Panc1 (cell line): ENCODE data around the gene NT5DC3. TPM values are rescaled to one million over a fixed set of nuclear protein-coding genes. Genes with fewer than 3 reads are reported as not detected.

Source experiments
- ATAC-seq: fragments of 200-7000 bp; cut with Tn5 transposase; 2 replicates; pipeline ENCODE4 v1.9.1; 2020; ENCODE audit warnings: mild to moderate bottlenecking, moderate library complexity
- Bru-seq: library from RNA; stranded (reverse); fragments of 400-500 nt; gene quantifications from one replicate; lab custom pipeline; 2021; lab: Mats Ljungman, UMichigan
- BruChase-seq, 2 experiments: library from RNA; stranded (reverse); fragments of 400-500 nt; gene quantifications; one replicate each; lab custom pipeline; 2021; lab: Mats Ljungman, UMichigan
- BruUV-seq: library from RNA; stranded (reverse); fragments of 400-500 nt; replicated peaks from 2 replicates; lab custom pipeline; 2021; lab: Mats Ljungman, UMichigan
- CTCF ChIA-PET: fragments of 300-600 bp; sonication (Branson Sonifier 250); formaldehyde crosslinking; loops from one replicate; lab custom pipeline; 2022; ENCODE audit warnings: antibody characterized with exemption; lab: Charles Lee
- POLR2A ChIA-PET: fragments of 300-600 bp; sonication (Branson Sonifier 250); formaldehyde crosslinking; loops from one replicate; lab custom pipeline; 2022; ENCODE audit warnings: antibody characterized with exemption; lab: Charles Lee
- DNase-seq: peaks from one replicate; pipeline ENCODE4 v3.0.0-alpha.2; 2010; ENCODE audit warnings: low read depth, low spot score
- H3K27ac ChIP-seq: 2 replicates; pipeline ENCODE4 v1.5.1; 2011; ENCODE audit warnings: mild to moderate bottlenecking, low read length, inconsistent platforms
- H3K27me3 ChIP-seq: fragments of 200-500 bp; sonication (Bioruptor generic); 2 replicates; pipeline ENCODE4 v1.6.0; 2014; ENCODE audit warnings: low read length, inconsistent platforms; ENCODE audit not compliant: control insufficient read depth, insufficient read depth
- H3K36me3 ChIP-seq: fragments of 200-500 bp; sonication (Bioruptor generic); 2 replicates; pipeline ENCODE4 v1.5.1; 2014; ENCODE audit warnings: inconsistent platforms, mild to moderate bottlenecking, low read length, moderate library complexity; ENCODE audit not compliant: control insufficient read depth, insufficient read depth
- H3K4me1 ChIP-seq: 2 replicates; pipeline ENCODE4 v1.5.1; 2011; ENCODE audit warnings: inconsistent platforms, mild to moderate bottlenecking, low read length, moderate library complexity; ENCODE audit not compliant: control insufficient read depth, insufficient read depth
- H3K4me3 ChIP-seq, 2 experiments: 2 replicates each; pipeline ENCODE4 v1.5.1; 2011 to 2012; ENCODE audit warnings: low read depth in 2 of 2, low read length in 2 of 2, mild to moderate bottlenecking in 2 of 2, inconsistent platforms in 1 of 2, moderate library complexity in 1 of 2
- H3K9me3 ChIP-seq: fragments of 200-500 bp; sonication (Bioruptor generic); 2 replicates; pipeline ENCODE4 v1.5.1; 2014; ENCODE audit warnings: low read depth, mild to moderate bottlenecking, inconsistent platforms, low read length, moderate library complexity; ENCODE audit not compliant: control insufficient read depth, insufficient read depth
- CTCF ChIP-seq: fragments of 450-650 bp; IDR thresholded peaks from 2 replicates; pipeline ENCODE4 v1.5.1; 2017; ENCODE audit warnings: mild to moderate bottlenecking
- POLR2AphosphoS5 ChIP-seq: IDR thresholded peaks from 2 replicates; pipeline ENCODE4 v1.6.1; 2012; ENCODE audit warnings: mild to moderate bottlenecking, low read depth, low read length, moderate library complexity
- REST ChIP-seq, 2 experiments: IDR thresholded peaks; 2 replicates each; pipeline ENCODE4 v1.6.1; 2011 to 2012; ENCODE audit warnings: low read depth in 2 of 2, control low read depth in 1 of 2, low read length in 1 of 2, mild to moderate bottlenecking in 1 of 2, moderate library complexity in 1 of 2; ENCODE audit not compliant: insufficient read depth in 1 of 2
- SIN3A ChIP-seq: IDR thresholded peaks from 2 replicates; pipeline ENCODE4 v1.6.1; 2012; ENCODE audit warnings: low read depth, mild to moderate bottlenecking, low read length, moderate library complexity, borderline replicate concordance; ENCODE audit not compliant: insufficient read depth
- TCF7L2 ChIP-seq: IDR thresholded peaks from 2 replicates; pipeline ENCODE4 v1.6.1; 2011; ENCODE audit warnings: mild to moderate bottlenecking, low read depth, low read length, inconsistent platforms
- in situ Hi-C: cut with HindIII; loops from 2 replicates; pipeline ENCODE4 v1.10.0; 2016; ENCODE audit warnings: low sequenced_read_pairs, low pct_unique_long_range_greater_than_20kb
- intact Hi-C: fragments of 100-400 bp; cut with micrococcal nuclease; formaldehyde crosslinking; loops from one replicate; pipeline ENCODE4 v1.10.0; 2022; ENCODE audit not compliant: unreplicated experiment
- long read RNA-seq: library from polyadenylated mRNA; unstranded; transcript quantifications from one replicate; pipeline ENCODE4 v2.0.0, GENCODE V29; 2021; ENCODE audit not compliant: unreplicated experiment
- polyA plus RNA-seq: library from polyadenylated mRNA; unstranded; fragments of >200 nt; gene quantifications from one replicate; pipeline ENCODE4 v1.2.1, GENCODE V29; 2012; ENCODE audit warnings: missing spikeins; ENCODE audit not compliant: insufficient read length
- total RNA-seq: library from RNA; stranded (reverse); gene quantifications from one replicate; pipeline ENCODE4 v1.2.1, GENCODE V29; 2021; ENCODE audit not compliant: unreplicated experiment

NT5DC3 gene
- total RNA-seq (24.9 TPM), Bru-seq, nascent RNA (percentile 90 among the genes with signal in this experiment), BruChase-seq, experiment 1, labeled RNA remaining after a 2-hour chase (percentile 89 among the genes with signal in this experiment), BruChase-seq, experiment 2, labeled RNA remaining after a 6-hour chase (percentile 88 among the genes with signal in this experiment)
- polyA plus RNA-seq: 5.7 TPM
- long read RNA-seq, partial matches to known transcripts: 4 of 17 reads
- long read RNA-seq, other reads (novel, unspliced or antisense): 13 of 17 reads

- Histone ChIP-seq H3K9me3 (no peaks in the 10 kb centered on the region), H3K4me3 (peak within 1 kb of the TSS; percentile 91 to 98), H3K36me3 (no peaks in the 10 kb centered on the region; the same call in none of the 2 replicates), H3K27me3 (no peaks in the 10 kb centered on the region), H3K27ac (peak within 1 kb of the TSS; percentile 86), H3K4me1 (peaks cover 25% of the 10 kb centered on the region)
- ChIA-PET CTCF (interaction anchor here (0.6 kb wide), 2 partner anchors 24 to 65 kb away, joined by 5 to 9 read pairs; no protein-coding TSS in a partner anchor), POLR2A (interaction anchor here (1.0 kb wide), 1 partner anchor 89 kb away, joined by 6 read pairs; the partner anchor contains the start of gene HSP90B1)
- peak; percentile 89 for ATAC-seq
- peak; percentile 84; the same call in 1 of the 2 replicates for TF ChIP-seq SIN3A
- TF ChIP-seq POLR2AphosphoS5: peak; percentile 86
- TF ChIP-seq CTCF: peak; percentile 10; the same call in 1 of the 2 replicates
- no peak for TF ChIP-seq REST (IDR thresholded peaks at IDR 0.05; ENCODE audit: insufficient read depth in 1 of 2, low read depth in 2 of 2, low read length in 1 of 2)
- no peak for TF ChIP-seq TCF7L2
- in situ Hi-C loops (no loop called here), intact Hi-C loops (no loop called here)
- no peak for DNase-seq
- no TSS peak for BruUV-seq
Measured at GRCh38 chr12:103840876-103841689, at the start of gene NT5DC3. Gene NT5DC3, minus strand, starts transcription at chr12:103841234. Its CDS starts 78 bp downstream, at chr12:103841156.

GRCh38 chr12:103887738-103888137, 46.7 kb upstream of the NT5DC3 start:
- TF ChIP-seq CTCF (no peak), SIN3A (no peak), REST (IDR thresholded peaks at IDR 0.05; ENCODE audit: insufficient read depth in 1 of 2, low read depth in 2 of 2, low read length in 1 of 2) (no peak), TCF7L2 (no peak), POLR2AphosphoS5 (no peak)
- intact Hi-C loops: no loop called here
- H3K36me3 ChIP-seq: no peaks in the 10 kb centered on the region
- ATAC-seq: no peak
- no peaks in the 10 kb centered on the region for H3K9me3 ChIP-seq
- no TSS peak for BruUV-seq
- no peaks in the 10 kb centered on the region for H3K27me3 ChIP-seq
- no peak overlapping the region for H3K4me3 ChIP-seq
- no peaks in the 10 kb centered on the region for H3K4me1 ChIP-seq
- ChIA-PET POLR2A (interaction anchor here (0.6 kb wide), 1 partner anchor 191 kb away, joined by 8 read pairs; no protein-coding TSS in a partner anchor), CTCF (no interaction called here)
- DNase-seq: no peak
- no peak overlapping the region for H3K27ac ChIP-seq
- in situ Hi-C loops: no loop called here
